ENCODE measurements around the gene CSMD2.
"Not testable (repeated sequence)": the region's sequence is repeated elsewhere in the genome, so short reads cannot be mapped to it uniquely, and the experiment has no call there.

Gene CSMD2

GRCh38 chr1:34052565-34052964 is 112.5 kb downstream of the CSMD2 start:
- DNase-seq (ENCODE audit: low read depth), result no peak

GRCh38 chr1:34050709-34051485 is 114.1 kb downstream of the CSMD2 start:
- no peak for DNase-seq (ENCODE audit: low read depth)

DNA sequence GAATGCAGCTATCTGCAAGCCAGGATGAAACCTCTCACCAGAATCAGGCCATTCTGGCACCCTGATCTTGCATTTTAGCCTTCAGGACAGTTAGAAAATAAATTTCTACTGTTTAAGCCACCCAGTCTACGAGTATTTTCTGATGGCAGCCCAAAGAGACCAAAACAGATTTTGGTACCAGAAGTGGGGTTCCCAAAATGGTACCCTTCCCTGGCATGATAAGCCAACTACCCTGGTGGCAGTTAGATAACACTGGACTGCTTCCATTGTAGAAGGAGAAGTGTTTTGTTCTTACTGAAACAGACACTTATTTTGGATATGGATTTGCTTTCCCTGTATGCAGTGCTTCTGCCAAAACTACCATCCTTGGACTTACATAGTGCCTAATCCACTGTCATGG is 115.0 kb downstream of the CSMD2 start:
- DNase-seq (ENCODE audit: low read depth), result no peak

- DNase-seq (ENCODE audit: low read depth), result no peak
These were observed 115.6 kb downstream of the CSMD2 start for GRCh38 chr1:34049477-34049876.

- DNase-seq (ENCODE audit: low read depth), result no peak
These were observed 127.2 kb downstream of the CSMD2 start for GRCh38 chr1:34037856-34038255.

DNA sequence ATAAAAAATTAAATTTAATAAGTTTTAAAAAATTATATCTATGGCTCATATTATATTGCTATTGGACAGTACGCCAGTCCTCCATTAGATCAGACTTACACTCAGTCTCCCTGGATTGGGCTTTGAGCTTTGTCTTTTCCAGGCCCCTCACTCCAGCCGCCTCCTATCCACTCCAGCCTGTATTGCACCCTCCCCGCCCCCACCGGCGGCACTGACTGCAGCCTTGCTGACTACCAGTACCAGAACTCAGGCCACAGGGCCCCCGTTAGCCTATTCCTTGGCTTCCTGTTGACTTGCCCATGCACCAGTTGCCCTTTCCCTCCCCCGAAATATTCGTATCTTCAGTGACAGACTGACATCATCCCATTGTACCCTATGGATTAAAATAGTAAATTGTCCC is 127.9 kb downstream of the CSMD2 start:
- DNase-seq (ENCODE audit: low read depth), result no peak

DNA sequence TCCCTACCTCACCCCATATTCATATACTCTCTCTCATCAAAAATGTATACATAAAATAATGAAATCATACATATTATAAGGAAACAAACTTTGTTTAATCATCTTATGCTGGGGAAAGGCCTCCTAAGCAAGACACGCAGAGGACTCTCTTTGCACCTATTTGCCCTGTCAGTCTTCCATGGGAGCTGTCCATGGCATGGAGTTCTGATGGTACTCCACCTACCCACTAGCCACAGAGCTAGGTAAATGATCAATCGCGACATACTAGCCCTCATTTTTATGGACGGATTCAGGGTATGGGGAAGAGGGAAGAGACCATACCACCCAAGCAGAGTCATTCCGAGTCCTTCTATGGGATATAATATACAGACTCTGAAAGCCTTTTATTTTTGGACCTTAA is 131.0 kb downstream of the CSMD2 start:
- DNase-seq (ENCODE audit: low read depth), result no peak

- DNase-seq (ENCODE audit: low read depth), result no peak
These were observed 135.1 kb downstream of the CSMD2 start for GRCh38 chr1:34029954-34030353.

DNA sequence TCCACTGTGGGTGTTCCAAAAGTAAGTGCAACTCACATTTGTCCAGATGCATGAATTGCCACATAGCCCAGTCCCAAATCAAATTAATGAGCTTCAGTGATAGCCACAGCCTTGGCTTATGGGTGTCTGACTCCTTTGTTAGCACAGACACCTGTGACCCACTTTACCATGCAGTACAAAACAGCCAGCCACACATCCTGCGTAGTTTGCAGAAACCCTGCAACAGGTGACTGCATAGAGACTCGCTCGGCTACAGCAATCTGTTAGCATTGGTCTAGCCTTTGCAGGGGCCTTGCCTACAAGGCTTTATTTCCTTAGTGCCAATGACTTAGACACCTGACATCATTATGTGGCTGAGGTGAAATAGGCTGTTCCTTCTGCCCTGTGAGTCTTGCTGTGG is 135.5 kb downstream of the CSMD2 start:
- DNase-seq (ENCODE audit: low read depth), result no peak

GRCh38 chr1:34028381-34029055 is 136.5 kb downstream of the CSMD2 start:
- DNase-seq (ENCODE audit: low read depth), result no peak

DNA sequence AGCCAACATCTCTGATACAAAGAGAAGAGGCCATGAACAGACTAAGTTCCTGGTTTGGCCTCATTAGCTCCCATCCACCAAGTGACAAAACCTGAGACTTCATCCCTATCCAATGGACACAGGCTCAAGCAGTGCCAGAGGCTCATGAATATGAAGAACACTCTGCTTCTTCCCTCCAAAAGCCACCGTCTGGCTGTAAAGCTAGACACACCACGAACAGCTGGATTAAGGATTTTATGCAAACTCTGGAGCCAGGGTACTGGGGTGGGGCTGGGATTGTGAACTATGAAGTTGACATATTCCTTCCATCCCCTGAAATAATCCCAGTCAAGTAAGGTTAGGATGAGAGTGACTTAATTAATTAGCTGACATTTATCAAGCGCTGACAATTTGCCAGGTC is 139.4 kb downstream of the CSMD2 start:
- DNase-seq (ENCODE audit: low read depth), result no peak

- no peak for DNase-seq (ENCODE audit: low read depth)
These were observed 140.5 kb downstream of the CSMD2 start for GRCh38 chr1:34024485-34024884.

GRCh38 chr1:34019741-34020552 is 145.1 kb downstream of the CSMD2 start:
- DNase-seq (ENCODE audit: low read depth), result no peak

DNA sequence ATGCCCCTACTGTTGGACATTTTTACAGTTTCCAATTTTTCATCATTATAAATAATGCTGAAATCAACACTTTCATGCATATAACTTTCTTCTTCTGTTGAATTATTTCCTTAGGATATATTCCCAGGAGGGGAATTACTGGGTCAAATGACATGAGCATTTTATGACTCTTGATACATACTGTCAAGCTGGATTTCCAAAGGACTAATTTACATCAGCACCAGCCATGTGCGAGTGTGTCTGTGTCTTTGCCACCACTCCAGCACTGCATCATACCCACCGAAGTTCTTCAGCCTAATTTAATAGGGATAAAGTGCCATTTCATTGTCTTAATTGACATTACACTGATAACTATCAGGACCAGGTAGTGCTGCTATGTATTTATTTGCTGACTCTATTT is 146.7 kb downstream of the CSMD2 start:
- no peak for DNase-seq (ENCODE audit: low read depth)

DNA sequence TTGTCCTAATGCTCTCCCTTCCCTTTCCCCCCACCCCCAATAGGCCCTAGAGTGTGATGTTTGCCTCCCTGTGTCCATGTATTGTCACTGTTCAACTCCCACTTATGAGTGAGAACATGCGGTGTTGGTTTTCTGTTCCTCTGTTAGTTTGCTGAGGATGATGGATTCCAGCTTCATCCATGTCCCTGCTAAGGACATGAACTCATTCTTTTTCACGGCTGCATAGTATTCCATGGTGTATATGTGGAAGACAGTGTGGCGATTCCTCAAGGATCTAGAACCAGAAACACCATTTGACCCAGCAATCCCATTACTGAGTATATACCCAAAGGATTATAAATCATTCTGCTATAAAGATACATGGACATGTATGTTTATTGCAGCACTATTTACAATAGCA is 148.7 kb downstream of the CSMD2 start:
- not testable (repeated sequence) for DNase-seq (ENCODE audit: low read depth)

GRCh38 chr1:34013958-34014737 is 150.9 kb downstream of the CSMD2 start:
- no peak for DNase-seq (ENCODE audit: low read depth)

GRCh38 chr1:34013136-34013535 is 151.9 kb downstream of the CSMD2 start:
- DNase-seq (ENCODE audit: low read depth), result no peak

GRCh38 chr1:34009340-34009985 is 155.6 kb downstream of the CSMD2 start:
- DNase-seq (ENCODE audit: low read depth), result no peak

DNA sequence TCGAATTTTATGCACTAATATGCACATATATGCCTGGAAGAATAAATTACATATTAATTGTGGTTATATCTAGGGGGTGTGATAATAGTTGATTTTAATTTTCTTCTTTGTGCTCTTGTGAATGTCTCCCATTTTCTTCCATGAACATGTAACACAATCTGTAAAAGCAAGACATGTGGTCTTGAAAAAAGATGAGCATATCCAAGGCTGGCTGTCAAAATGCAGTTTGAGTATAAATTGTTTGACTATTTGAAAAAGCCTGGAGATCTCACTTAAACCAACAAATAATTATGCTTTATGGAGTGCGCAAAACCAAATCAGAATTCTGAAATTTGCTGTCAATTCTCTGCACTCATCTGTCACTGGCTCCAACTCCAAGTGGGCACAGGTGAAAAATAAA is 157.3 kb downstream of the CSMD2 start:
- no peak for DNase-seq (ENCODE audit: low read depth)

DNA sequence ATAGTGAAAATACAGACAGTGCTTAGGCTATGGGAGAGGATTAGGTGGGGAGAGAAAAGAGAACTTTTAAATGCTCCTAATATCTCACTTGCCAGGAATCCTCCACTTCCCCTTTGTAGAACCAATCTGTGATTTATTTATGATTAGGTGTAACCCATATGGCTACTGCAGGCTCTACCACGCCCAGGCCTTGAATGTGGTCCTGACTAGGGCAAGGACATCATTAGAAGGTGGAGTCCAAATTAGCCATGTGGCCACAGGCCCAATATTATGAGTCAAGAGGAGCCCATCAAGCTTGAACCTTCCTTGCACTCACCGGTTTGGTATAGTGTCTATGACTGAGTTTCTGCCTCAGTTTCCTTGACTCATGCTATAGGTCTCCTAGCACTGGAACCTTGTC is 159.7 kb downstream of the CSMD2 start:
- DNase-seq (ENCODE audit: low read depth), result no peak

DNA sequence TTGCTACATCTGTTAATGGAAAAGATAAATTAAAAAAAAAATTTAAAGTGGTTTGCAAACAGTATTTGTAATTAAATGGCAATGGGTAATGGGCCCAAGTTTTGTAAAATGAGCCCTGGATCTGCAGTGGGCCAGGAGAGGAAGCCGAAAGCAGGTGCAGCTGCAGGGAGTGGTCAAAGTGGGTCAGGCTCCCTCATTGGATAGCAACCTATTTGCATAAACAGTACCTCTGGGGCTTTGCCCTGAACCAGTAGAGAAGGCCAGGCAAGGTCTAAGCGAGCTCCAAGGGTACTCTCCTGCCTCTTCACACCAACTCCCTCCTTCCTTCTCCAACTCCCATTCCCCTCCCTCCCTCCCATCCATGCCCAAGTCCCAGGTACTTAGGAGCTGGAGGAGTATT is 162.2 kb downstream of the CSMD2 start:
- DNase-seq (ENCODE audit: low read depth), result no peak
